Hematopoietic multipotent progenitor cell treated with erythropoietin and hydrocortisone succinate and interleukin-3 and kit ligand, for 8 days (in vitro differentiated cells): ENCODE results near the gene EPHA4.

Experiments used
- DNase-seq: peaks from one replicate; pipeline ENCODE4 v3.0.0-alpha.2; 2015

EPHA4 gene

DNA sequence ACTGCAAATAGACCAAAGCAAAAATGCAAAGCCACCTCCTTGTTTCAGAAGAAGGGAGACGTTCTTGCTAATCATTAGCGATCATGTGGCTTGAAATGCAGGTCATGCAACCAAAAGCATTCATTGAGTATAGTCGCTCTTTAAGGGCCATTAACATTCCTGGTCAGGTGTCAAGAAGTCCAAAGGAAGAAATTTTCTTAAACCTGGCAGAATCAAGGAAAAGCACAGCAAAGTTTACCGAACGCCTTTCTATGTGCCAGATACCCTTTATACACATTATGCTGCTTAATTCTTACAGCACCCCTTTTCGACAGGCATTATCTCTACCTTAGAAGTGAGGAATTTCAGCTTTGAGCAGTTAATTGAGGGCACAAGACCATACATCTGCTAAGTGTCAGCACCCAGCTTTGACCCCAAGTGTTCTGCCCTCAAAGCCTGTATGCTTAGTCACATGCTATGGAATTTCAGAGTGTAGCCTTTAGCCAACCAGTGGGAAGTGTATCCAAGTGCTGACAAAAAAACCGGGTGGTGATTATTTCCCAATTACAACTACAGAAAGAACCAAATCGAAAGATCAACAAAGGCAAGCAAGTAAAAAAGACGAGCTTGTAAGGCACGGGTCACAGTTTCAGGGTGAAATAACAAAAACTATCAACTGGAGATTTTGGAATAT, 70.8 kb downstream of the EPHA4 start:
- no peak for DNase-seq

DNA sequence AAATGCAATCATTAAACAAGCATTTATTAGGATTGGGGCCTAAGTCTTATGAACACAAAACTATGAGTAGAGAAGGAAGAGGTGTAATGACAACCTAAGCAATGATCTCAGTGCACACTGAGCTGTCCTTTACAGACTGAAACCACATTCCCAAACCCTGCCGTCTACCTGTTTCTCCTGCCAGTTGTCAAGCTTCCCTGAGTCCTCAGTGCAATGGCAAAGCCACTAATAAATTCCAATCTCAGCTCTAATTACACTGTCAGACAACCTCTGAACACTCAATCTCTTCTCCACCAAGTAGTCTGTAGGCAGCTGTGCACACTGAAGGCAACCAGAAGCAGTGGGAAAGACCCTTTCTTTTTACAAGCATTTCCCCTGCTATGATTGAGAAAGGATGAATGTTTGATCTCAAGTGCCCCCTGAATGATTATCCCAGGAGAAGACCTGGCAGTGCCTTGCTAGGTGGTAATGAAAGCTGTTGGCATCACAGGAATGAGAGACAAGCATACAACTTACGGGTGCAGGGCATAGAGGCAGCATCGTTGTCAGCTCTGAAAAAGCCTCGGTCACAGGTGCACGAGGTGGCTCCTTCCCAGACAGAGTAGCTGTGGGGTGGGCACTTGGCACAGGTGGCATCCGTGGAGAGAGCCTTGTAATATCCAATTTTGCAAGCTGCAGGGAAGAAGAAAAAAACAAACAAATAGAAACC, 71.4 kb downstream of the EPHA4 start:
- DNase-seq = no peak

DNA sequence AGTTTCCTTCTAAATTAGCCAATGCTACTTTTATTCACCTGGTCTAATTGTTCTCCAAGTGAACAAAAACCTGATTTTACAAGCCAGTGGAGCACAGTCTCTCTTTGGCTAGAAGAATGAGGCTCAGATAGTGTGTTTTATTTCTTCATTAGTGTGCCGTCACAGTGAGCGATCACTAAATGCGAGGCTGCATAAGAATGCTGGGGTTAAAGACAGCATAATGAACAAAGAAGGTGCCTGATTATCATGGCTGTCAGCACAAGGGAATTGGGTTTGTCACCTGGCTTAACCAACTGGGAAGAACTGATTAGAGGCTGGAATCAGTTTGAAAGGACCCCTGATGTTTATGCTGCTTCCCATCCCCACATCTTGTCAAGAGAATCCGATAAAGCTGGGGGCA, 76.4 kb downstream of the EPHA4 start:
- no peak for DNase-seq

- no peak for DNase-seq
Measured at GRCh38 chr2:221494556-221494955, 77.5 kb downstream of the EPHA4 start.

GRCh38 chr2:221493391-221493790, 78.7 kb downstream of the EPHA4 start:
- DNase-seq = no peak

DNA sequence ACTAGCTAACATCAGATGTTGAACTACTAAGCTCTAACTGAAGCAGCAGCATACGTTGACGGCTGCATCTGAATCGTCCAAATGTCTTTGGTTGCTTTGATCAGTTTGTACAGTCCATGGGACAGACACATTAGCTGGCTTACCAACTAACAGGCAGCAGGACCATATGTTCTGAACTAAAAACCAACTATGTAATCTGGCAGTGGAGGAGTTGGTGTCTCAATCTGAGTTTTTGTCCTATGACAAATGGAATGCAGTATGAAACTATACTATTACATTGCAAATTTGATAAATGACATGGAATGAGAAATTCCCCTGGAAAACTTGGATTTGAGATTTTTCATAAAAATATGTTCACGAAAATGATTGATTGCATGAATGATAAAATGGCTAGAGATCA, 79.5 kb downstream of the EPHA4 start:
- DNase-seq = no peak

DNA sequence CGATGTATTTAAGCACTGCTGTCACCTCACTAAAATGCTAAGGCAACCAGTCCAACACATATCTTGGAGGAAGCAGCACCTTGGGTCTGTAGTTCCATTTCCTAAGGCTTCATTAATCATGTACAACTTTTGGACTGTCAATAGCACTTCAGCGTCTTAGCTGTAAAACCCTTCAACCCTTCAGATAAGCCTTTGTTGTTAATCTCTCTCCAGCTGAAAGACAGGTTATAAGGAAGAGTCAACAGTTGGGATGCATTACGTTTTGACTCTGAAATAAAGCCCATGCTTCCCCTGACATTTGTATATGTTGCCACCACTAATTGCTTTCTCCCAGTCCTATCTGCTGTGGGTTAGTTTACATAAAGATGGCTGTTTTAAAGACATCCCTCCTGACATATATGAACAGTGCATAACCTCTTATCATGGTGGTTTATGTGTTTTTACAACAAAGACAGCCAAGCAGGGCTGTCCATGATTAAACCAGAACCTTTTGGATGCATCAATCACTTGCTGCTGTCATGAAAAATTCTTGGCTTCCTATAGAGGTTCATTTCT, 81.5 kb downstream of the EPHA4 start:
- DNase-seq = no peak

DNA sequence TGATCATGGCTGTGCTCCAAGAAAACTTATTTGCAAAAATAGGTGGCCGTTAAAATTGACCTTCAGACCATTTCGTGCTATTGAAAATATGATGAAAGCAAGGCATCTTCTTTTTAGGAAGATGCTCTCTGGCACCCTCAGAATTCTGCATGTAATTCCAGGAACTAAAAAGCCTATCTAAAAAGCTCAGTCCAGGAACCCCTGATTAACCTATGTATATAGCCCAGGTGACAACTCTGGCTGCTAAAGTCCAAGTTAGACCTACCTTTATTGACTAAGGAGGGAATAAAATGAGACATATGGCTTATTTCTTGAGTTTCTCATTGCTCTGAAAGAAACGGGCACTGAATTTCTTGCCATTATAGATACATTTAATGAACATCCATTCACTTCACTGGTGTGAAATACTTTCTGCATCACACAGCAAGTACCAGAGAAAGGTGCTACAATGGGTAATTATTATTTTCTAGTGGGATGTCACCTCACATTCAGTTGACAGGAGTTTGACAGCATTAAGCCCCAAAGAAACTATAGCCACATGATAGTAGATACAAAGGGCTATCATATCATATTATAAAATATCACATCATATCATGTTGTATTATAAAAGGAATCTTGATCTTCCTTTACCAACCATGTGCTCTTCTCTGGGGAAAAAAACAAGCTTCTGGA, 83.8 kb downstream of the EPHA4 start:
- no peak for DNase-seq

DNA sequence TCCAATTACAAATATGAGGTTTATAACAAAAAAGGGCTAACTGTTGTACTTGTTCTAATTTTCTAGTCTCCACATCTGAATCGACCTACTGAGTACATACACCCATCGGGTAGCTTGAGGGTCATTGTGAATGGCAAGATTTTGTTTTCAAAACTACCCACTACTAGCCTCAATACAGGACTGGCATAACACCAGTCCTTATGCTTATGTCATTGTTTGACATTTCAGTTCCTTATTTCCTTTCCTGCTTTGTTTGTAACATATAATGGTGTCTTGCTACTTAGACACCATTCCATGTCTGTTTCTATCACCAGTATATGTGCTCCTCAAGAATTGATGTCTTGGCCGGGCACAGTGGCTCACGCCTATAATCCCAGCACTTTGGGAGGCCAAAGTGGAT, 86.0 kb downstream of the EPHA4 start:
- no peak for DNase-seq

- DNase-seq = no peak
Measured at GRCh38 chr2:221485503-221485870, 86.6 kb downstream of the EPHA4 start.

DNA sequence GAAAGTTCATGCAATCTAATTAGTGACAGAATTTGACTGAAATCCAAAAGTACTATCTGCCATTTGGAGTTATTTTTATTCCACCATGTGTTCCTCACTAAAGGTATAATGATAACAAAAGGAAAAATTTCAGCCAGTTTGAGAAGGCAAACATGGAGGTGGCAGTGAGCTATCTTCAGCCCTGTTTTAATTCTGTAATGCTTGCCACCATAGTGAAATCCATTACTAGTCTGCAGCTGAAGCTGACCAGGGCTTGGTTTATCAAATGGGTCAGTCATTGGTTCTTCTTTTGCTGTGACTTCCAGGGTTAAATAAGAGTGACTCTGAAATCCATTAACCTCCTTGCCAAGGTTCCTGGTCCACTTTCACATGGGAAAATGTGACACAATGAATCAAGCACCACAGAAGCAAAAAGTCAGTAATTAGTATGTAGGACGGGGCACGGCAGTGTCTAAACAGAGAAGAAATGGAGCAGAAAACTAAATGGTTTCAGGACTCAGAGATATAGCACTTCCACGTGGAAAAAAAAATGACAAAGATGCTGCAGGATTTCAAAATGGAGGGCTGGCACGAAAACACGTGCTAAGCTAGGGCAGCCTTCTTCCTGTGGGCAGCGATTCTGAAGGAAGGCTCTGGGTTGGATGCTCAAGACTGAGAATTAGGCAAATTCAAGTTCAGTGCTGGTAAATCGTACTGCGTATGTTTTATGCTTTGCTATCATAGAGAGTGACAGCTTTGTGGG, 87.2 kb downstream of the EPHA4 start:
- no peak for DNase-seq

DNA sequence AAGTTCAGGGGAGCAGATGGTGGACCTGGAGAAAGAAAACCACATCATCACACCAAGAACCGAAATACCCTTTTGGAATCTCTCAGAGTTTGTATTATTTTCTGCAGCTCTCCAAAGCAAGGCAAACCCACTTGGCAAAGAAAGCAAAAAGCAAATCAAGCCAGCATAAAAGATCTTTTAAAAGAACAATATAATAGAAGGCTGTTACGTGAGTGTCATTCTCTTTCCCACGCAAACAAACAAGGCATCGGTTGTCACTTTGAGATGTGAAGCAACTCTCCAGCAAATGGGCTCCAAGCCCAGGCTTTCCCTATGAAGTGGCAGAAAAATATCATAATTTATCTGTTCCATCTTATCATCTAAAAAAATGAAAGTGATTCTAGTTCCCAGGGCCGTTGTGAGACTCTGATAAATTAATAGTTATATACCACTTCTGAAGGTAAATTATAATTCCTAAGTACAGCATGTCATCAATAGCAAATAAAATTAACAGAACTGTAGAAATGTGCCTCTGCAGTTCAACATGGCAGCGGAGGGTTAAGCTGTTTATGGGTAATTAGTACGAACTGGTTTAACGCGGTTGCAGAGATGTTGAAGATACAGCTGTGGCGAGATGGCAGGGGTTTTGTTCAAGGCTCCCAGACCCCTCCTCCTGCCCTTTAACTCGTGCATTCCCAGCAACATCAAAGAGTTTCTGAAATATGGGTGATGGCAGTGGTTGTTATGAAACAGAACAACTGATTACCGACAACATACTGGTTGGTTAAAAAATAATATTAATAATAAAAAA, 89.2 kb downstream of the EPHA4 start:
- DNase-seq = no peak

GRCh38 chr2:221480821-221481220, 91.3 kb downstream of the EPHA4 start:
- DNase-seq = no peak

GRCh38 chr2:221480163-221480562, 91.9 kb downstream of the EPHA4 start:
- DNase-seq = no peak

DNA sequence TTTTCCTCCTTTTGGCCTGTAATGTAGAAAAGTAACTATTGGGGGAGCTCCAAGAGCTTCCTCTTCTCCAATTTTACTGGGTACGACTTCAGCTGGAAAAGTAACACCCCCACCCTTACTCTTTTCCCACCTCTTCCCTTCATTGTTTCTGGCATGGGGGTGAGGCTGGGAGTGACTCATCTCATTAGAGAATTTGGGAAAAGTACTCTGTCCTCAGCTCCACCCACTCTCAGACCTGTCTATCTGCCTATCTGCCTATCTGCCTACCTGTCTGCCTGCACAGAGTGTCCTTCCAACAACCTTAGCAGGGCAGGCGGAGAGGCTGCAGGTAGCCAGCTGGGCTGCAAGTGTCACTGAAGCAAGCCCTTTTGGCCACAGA, 93.6 kb downstream of the EPHA4 start:
- DNase-seq = no peak

DNA sequence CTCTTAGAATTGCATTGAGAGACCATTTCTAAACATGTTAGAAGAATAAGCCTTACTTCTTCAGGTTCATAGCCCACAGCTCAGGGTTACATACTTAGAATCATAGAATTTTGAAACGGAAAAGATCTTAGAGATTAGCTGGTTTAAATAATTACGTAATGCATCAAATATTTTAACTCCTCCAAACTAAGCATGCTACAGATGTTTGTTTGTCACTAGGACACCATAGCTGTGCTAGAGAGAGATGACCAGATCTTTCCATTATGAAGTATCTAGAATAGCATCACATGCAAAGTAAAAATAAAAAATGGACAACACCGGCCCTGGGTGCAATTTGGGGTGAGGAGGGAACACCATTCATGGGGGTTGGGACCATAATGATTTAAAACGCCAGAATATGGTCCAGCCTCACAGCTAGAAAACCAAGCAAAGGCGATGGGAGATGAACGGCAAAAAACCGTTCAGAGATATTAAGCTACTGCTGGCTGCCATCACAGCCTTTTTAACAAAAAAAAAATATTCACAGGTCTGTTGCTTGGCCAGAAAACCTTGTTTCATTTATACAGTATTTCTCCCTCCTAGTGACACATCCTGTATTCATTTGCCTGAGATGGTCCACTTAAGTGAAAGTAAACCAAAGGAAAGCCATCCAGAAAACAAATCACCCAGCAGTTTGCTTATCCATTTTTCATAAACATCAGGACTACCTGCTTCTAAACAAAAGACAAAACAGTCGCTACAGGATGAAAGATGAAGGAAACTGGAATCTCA, 94.2 kb downstream of the EPHA4 start:
- no peak for DNase-seq

DNA sequence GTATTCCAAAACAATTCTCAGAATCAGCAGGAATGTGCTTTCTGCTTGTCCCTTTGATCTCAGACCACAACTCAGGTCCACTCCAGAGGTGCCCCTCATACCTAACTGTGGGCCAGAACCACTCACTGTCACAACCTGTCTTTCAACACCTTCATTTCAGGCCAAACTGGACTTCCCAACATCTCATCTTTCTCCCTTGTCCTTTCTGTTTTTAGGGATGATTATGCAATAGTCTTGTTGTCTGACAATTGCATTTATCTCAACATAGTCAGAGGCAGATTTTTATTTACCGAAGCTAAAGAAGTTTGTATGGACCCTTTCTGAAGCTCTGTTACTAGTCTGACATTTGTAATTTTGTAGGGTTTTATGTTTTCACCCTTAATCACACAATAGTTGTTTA, 95.9 kb downstream of the EPHA4 start:
- DNase-seq = no peak

GRCh38 chr2:221473451-221473850, 98.7 kb downstream of the EPHA4 start:
- DNase-seq = no peak

DNA sequence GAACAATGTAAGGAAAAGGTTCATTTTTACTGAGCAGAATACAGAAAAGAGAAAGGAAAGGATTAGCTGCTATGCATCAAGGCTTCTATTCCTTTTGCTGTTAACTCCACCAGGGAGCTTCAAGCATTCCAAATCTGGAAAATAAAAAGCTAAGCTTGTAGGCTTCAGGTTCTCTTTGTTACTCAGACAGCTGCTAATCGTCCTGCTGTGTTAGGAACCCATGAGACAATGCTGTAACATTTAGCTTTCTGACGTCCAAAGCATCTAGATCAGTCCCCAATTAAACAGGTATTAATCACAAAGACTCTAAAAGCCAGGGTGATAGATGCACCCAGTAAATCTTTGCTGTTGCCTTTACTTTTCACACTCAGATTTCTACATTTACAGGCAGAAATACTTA, 103.8 kb downstream of the EPHA4 start:
- no peak for DNase-seq

DNA sequence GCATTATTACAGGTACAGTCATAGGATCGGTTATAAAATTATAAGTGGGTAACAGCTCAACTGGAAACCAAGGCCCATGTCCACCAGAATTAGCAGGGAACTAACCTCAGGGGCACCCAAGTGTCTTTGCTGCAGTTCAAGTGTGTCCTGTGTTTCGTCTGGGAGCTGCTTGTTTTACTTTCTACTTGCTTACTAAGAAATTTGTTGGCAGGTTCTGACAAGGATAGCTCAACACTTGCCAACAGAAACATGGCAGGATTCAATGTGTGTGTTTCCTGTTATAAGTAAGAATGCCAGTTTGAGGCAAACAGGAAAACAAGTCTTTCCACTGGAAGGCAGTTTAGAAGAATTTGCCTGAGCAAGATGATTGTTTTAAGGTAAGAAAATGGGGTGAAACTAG, 104.5 kb downstream of the EPHA4 start:
- DNase-seq = no peak

DNA sequence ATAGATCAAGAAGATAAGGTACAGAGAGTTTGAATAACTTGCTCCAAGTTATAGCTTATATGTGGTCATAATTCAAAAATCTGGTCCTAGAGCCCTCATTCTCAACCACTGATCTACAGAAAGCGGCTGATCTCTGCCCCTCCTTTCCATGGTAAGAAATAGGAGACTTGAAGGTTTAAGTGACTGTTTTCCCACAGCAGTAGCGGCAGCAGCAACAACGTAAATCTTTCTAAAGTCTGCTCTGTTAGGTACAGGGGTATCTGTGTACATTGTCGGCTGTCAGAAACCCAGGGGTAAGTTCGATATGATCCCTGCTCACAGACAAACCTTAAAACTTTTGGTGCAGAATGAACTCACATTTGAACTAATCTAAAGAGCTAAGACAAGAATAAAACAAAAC, 105.4 kb downstream of the EPHA4 start:
- no peak for DNase-seq

DNA sequence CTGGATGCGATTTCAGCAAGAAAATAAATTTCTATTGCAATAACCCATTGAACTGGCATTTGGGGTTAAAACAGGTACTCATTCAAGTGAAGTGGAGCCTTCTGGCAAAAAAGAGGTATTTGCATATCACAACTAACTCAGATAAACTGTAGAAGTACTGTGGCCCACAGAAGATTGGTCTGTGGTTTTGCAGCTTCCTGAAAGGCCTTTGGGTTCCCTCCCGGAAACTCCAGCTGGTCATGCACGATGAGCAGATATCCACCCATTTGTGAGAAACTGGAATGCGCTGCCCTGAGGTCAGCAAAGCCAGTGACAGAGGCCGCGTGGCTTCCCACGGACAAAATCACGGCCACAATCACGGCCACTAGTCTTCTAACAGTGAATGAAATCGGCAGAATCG, 106.3 kb downstream of the EPHA4 start:
- peak; percentile 77 for DNase-seq
